HUES64 (cell line): ENCODE measurements around the gene SLC25A15.

ENCODE experiments used
- H3K27ac ChIP-seq: 2 replicates; pipeline ENCODE4 v1.7.0; 2013; ENCODE audit warnings: low read depth, low read length, inconsistent platforms
- H3K27me3 ChIP-seq: 2 replicates; pipeline ENCODE4 v1.6.1; 2013; ENCODE audit warnings: mild to moderate bottlenecking, low read length; ENCODE audit not compliant: insufficient read depth
- H3K36me3 ChIP-seq: 2 replicates; pipeline ENCODE4 v1.6.1; 2013; ENCODE audit warnings: mild to moderate bottlenecking, low read length; ENCODE audit not compliant: insufficient read depth
- H3K4me1 ChIP-seq: 2 replicates; pipeline ENCODE4 v1.6.1; 2013; ENCODE audit warnings: mild to moderate bottlenecking, low read length, moderate library complexity; ENCODE audit not compliant: insufficient read depth
- H3K4me3 ChIP-seq: 2 replicates; pipeline ENCODE4 v1.5.1; 2013; ENCODE audit warnings: mild to moderate bottlenecking, low read length, moderate library complexity
- H3K9ac ChIP-seq: 2 replicates; pipeline ENCODE4 v1.6.1; 2013; ENCODE audit warnings: mild to moderate bottlenecking, low read depth, low read length
- H3K9me3 ChIP-seq: 2 replicates; pipeline ENCODE4 v1.6.1; 2013; ENCODE audit warnings: low read depth, low read length; ENCODE audit not compliant: insufficient read depth
- WGBS: fragments of 150-250, 120-280 bp; methylation state at CpG from one replicate; pipeline ENCODE4 v1.1.7; 2013; ENCODE audit warnings: missing lambda C conversion rate; 5-methylcytosine and 5-hydroxymethylcytosine counted together

Gene SLC25A15

DNA sequence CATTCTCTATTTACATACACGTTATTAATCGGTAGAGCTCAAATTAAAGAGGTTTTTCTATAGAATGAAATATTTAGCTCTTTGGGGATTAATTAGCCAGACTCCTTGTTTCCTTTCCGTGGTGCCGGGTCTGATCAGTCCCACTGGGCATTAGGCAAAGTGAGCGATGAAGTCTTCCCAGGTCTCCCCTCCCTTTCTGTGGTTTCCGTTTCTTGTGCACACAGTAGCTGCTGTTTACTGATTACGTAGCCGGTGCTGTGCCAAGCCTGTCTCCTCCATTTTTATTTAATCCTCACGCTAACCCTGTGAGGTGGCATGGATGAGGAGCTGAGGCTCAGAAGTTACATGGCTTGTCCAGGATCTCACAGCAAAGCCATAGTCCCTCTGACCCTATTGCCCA, 9.0 kb downstream of the SLC25A15 start:
- Histone ChIP-seq H3K36me3 (peaks cover 67% of the 10 kb centered on the region), H3K4me3 (no peak overlapping the region), H3K27ac (no peak overlapping the region), H3K27me3 (no peaks in the 10 kb centered on the region), H3K9ac (no peak overlapping the region), H3K9me3 (no peaks in the 10 kb centered on the region), H3K4me1 (no peaks in the 10 kb centered on the region)
- 98% methylated on average over 9 of the region's 9 CpGs for WGBS

DNA sequence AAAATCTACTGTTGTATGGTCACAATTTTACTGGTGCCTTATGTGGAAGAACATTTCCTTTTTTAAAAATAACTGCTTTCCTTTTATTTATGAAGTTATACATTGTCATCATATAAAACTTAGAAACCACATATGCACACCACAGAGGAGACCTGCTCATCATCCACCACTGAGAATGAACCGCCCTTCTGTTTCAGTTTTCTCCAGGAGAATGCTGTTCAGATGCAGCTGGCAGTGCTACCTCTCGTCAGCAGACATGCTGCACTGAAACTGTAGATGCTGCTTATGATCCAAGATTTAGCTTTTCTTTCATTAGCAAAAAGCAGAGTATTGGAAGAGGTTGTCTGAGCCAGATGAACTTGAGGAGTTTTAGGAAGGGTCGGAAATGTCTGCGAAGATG, 10.1 kb downstream of the SLC25A15 start:
- H3K9ac ChIP-seq, result no peak overlapping the region
- H3K27ac ChIP-seq, result no peak overlapping the region
- H3K9me3 ChIP-seq, result no peaks in the 10 kb centered on the region
- no peaks in the 10 kb centered on the region for H3K27me3 ChIP-seq
- peaks cover 68% of the 10 kb centered on the region for H3K36me3 ChIP-seq
- no peak overlapping the region for H3K4me3 ChIP-seq
- WGBS, result 98% methylated on average over 4 of the region's 4 CpGs
- H3K4me1 ChIP-seq, result no peaks in the 10 kb centered on the region

DNA sequence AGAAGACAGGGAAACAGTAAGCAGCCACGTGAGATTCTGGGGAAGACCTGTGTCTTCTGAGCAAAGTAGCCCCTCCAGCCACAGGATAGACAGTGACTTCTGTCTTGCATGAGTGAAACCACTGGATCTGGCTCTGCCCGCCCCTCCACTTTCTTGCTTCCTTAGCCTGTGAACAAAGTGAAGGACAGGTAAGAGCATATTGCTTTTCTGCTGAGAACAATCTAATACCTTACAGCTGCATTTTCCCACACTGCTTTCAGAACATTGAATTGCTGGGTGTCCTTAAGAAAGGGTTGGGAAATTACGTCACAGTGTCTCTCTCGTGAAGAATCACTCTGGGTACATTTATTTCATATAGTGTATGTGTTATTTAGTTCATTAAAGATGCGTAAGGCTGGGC, 11.1 kb downstream of the SLC25A15 start:
- H3K27ac ChIP-seq, result no peak overlapping the region
- H3K27me3 ChIP-seq, result no peaks in the 10 kb centered on the region
- WGBS, result 89% methylated on average over 5 of the region's 5 CpGs
- peaks cover 73% of the 10 kb centered on the region for H3K36me3 ChIP-seq
- no peak overlapping the region for H3K4me3 ChIP-seq
- no peaks in the 10 kb centered on the region for H3K4me1 ChIP-seq
- no peaks in the 10 kb centered on the region for H3K9me3 ChIP-seq
- H3K9ac ChIP-seq, result no peak overlapping the region

DNA sequence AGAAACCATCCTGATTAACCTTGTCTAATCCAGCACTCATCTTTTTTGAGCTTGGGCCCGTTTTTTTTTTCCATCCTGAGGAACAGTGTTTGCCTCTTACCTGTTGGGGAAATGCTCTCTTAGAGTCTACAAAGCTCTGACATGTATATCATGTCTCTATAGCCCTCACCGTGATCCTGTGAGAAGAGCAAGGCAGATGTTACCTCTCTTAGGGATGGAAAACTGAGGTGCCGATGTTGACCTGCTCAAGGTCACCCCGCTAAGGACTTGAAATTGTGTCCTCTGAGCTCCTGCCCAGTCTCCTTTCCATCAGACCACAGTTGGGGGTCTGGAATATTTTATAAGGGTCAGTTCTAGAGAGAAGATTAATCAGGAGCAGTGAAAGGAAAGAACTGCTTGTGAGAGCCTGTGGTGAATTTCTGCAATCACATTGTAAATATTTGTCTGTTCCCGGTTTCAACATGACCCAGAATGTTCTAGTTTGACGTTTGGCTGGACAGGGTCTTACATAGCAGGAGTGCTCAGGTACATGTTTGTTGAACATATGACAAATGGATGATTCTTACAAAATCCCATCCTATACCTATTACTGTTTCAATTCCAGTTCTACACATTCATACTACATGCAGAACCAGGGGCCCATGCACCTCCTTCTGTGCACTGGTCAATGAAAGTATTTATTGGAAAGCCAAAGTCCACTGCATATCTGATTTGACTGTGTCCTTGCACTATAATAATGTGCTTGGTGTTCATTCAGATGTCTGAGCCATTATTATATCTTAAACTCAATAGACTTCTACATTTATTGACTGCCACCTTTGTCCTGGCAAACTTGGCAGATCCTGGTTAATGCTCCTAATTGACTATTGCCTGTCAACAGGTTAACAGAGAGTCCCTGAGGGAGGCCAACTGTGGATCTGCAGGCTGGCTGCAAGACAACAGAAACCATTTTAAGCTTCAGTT, 12.1 kb downstream of the SLC25A15 start:
- Histone ChIP-seq H3K9me3 (no peaks in the 10 kb centered on the region), H3K36me3 (peaks cover 74% of the 10 kb centered on the region), H3K4me3 (no peak overlapping the region), H3K9ac (no peak overlapping the region), H3K4me1 (no peaks in the 10 kb centered on the region), H3K27ac (no peak overlapping the region), H3K27me3 (no peaks in the 10 kb centered on the region)
- 98% methylated on average over 6 of the region's 6 CpGs for WGBS

DNA sequence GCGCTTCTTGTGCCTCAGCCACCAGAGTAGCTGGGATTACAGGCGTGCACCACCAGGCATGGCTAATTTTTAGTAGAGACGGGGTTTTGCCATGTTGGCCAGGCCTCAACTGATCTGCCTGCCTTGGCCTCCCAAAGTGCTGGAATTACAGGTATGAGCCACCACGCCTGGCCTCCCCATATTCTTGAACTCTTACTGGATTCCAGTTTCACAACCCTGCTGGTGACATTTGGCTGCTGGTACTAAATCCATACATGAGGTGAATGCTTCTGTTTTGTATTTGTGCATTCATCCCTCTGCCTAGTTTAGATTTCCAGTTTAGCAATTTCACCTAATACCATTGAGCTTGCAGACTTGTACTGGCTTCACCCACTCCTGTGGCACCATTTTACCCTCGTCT, 13.9 kb downstream of the SLC25A15 start:
- WGBS, result 94% methylated on average over 5 of the region's 5 CpGs

DNA sequence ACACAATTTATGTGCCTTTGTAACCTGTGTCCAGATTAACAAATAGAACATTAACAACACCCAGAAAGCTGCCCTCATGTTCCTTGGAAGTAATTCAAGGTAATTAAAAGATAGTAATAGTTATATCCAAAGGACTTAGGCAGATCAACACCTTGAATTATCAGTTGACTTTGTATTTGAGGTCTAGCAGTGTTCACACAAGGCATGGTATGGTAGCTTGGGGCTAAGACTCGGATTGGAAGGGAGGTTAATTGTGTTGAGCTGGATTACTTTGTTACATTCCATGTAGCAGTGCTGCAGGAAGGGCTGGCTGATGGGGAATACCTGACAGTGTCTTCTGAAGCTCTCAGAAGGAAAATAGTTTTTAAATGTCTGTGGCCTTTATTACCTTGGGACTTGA, 16.8 kb downstream of the SLC25A15 start:
- peaks cover 75% of the 10 kb centered on the region for H3K36me3 ChIP-seq
- WGBS, result 91% methylated on average over 1 of the region's 1 CpG
- no peaks in the 10 kb centered on the region for H3K4me1 ChIP-seq
- H3K4me3 ChIP-seq, result no peak overlapping the region
- no peak overlapping the region for H3K9ac ChIP-seq
- H3K9me3 ChIP-seq, result no peaks in the 10 kb centered on the region
- H3K27me3 ChIP-seq, result no peaks in the 10 kb centered on the region
- no peak overlapping the region for H3K27ac ChIP-seq

More for the DNA sequence above, 13.9 kb downstream of the SLC25A15 start:
- Histone ChIP-seq H3K4me3 (no peak overlapping the region), H3K9me3 (no peaks in the 10 kb centered on the region), H3K27ac (no peak overlapping the region), H3K9ac (no peak overlapping the region), H3K27me3 (no peaks in the 10 kb centered on the region), H3K4me1 (no peaks in the 10 kb centered on the region), H3K36me3 (peaks cover 80% of the 10 kb centered on the region)

DNA sequence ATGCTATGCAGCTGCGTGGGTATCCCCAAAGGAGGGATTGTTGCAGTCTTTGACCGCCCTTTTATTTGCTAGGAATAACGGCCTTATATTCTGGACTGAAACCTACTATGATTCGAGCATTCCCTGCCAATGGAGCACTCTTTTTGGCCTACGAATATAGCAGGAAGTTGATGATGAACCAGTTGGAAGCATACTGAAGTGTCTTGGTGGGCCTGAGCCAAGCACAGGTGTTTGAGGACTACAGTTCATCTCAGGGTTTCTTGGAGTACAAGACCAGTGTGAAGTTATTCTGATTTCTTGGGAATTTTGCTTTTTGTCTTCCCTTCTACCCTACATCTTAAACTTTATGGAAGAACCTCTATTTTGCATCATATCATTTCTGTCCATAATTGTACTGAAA, 20.1 kb downstream of the SLC25A15 start:
- Histone ChIP-seq H3K9me3 (no peaks in the 10 kb centered on the region), H3K27me3 (no peaks in the 10 kb centered on the region), H3K4me3 (no peak overlapping the region), H3K4me1 (no peaks in the 10 kb centered on the region), H3K27ac (no peak overlapping the region), H3K9ac (no peak overlapping the region), H3K36me3 (peaks cover 65% of the 10 kb centered on the region)
- 96% methylated on average over 5 of the region's 5 CpGs for WGBS

DNA sequence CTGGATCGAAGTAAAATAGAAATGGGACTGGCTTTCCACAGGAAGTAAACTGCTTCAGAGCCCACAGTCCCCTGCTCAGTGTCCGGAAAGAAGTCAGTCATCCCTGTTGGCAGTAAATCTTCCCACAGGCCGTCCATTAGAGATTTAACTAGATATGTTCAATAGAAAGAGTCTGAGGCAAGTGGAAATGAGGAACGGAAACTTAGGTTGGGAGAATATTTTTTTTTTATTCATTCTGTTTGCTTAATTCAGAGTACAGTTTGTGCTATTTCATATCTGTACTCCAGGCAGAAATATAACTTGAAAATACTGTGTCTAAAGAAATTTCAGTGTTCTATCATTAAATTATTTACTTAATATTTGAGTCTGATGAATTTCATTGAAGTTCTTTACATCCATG, 22.7 kb downstream of the SLC25A15 start:
- H3K27ac ChIP-seq, result no peak overlapping the region
- no peaks in the 10 kb centered on the region for H3K27me3 ChIP-seq
- 95% methylated on average over 4 of the region's 4 CpGs for WGBS
- H3K4me3 ChIP-seq, result no peak overlapping the region
- no peak overlapping the region for H3K9ac ChIP-seq
- no peaks in the 10 kb centered on the region for H3K4me1 ChIP-seq
- peaks cover 44% of the 10 kb centered on the region for H3K36me3 ChIP-seq
- no peaks in the 10 kb centered on the region for H3K9me3 ChIP-seq

DNA sequence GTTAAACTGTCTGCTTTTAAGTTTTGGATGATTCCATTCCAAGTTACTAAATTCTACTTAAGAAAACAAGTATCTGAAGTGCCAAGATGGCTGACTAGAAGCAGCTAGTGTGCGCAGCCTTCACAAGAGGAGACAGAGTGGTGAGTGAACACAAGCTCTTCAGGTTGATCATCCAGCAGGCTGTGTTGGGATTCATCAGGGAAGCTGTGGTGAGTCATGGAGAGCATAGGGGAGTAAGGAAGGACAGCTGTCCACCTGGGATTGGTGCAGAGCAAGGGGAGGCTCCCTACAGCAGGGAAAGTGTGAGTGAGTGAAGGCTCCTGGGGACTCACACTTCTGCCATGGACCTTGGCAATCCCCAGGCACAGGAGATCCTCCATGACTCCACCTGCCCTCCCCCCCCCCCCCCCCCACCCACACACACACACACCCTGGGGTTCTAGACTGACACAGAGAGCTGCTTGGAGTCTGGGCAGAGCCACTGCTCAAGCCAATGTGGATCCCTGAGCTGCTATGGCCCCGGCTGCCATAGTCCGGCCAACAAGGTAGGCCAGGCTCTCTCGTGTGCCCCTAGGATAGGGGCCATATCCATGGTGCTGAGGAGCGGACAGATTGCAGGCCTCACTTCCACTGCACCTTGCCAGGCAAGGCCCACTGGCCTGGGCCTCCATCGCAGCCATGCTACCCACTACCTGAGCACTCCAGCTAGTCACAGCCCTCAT, 23.5 kb downstream of the SLC25A15 start:
- WGBS, result 94% methylated on average over 6 of the region's 6 CpGs
- Histone ChIP-seq H3K9me3 (no peaks in the 10 kb centered on the region), H3K27ac (no peak overlapping the region), H3K27me3 (no peaks in the 10 kb centered on the region), H3K4me1 (no peaks in the 10 kb centered on the region), H3K36me3 (peaks cover 36% of the 10 kb centered on the region), H3K4me3 (no peak overlapping the region), H3K9ac (no peak overlapping the region)

DNA sequence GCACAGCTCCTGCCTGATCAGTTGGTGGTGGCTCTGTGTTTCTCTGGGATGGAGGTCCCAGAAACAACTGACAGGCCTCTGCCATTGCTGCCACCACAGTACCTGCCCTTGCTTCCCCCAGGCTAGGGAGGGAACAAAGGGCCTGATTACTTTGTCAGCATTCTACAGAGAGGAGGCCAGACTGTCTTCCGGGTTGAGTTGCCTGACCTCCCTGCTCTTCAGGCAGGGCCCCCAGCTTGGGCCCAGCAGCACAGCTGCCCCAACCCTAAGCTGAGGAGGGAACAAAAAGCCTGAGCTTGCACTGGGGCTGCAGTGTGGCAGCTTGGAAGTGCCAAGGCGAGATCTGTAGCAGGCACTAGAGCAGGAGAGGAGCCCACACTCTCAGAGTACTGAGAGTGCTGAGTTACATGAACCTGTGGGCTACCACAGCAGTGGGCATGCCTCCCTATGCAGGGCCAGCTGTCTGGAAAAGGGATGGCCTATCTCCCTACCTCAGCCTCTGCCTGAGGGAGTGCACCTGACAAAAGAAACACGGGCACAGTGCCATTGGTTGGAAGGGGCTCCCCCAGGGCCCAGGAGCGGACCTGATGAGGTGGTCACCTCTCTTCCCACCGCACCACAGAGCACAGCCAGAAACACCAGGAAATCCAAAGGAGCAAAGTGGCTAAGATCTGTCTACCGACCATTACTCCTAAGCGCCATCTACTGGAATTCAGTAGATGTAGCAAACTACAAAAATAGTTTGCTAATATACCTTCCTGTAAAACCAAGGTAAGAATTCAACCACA, 24.4 kb downstream of the SLC25A15 start:
- Histone ChIP-seq H3K4me3 (no peak overlapping the region), H3K9ac (no peak overlapping the region), H3K9me3 (no peaks in the 10 kb centered on the region), H3K27me3 (no peaks in the 10 kb centered on the region), H3K27ac (no peak overlapping the region), H3K4me1 (no peaks in the 10 kb centered on the region), H3K36me3 (peaks cover 33% of the 10 kb centered on the region)
- WGBS, result 82% methylated on average over 7 of the region's 7 CpGs

DNA sequence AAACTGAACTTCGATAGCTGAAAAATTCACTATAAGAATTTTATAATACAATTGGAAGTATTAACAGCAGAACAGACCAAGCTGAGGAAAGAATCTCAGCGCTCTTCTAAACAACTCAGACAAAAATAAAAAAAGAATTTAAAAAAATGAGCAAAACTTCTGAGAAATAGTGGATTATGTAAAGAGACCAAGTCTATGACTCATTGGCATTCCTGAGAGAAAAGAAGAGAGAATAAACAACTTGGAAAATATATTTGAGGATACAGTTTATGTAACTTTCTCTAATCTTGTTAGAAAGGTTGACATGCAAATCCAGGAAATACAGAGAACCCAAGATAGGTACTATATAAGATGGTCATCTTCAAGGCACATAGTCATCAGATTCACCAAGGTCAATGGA, 25.4 kb downstream of the SLC25A15 start:
- no CpG with 5 or more reads among the region's 2 CpGs for WGBS
- H3K9me3 ChIP-seq, result no peaks in the 10 kb centered on the region

More for the DNA sequence above, 25.4 kb downstream of the SLC25A15 start:
- Histone ChIP-seq H3K9ac (no peak overlapping the region), H3K4me3 (no peak overlapping the region), H3K27ac (no peak overlapping the region), H3K4me1 (no peaks in the 10 kb centered on the region), H3K27me3 (no peaks in the 10 kb centered on the region), H3K36me3 (peaks cover 24% of the 10 kb centered on the region)
